Endodermal cell (in vitro differentiated cells): ENCODE measurements around the gene SENP2. TPM values are rescaled to one million over a fixed set of nuclear protein-coding genes. Genes with fewer than 3 reads are reported as not detected.
"Not testable (repeated sequence)": the region's sequence is repeated elsewhere in the genome, so short reads cannot be mapped to it uniquely, and the experiment has no call there.

ENCODE experiments used
- DNase-seq: peaks from one replicate; pipeline ENCODE4 v3.0.0-alpha.2; 2017
- H3K27ac ChIP-seq: 2 replicates; pipeline ENCODE4 v1.5.1; 2013; ENCODE audit warnings: mild to moderate bottlenecking, low read depth, low read length, moderate library complexity
- H3K27me3 ChIP-seq: 2 replicates; pipeline ENCODE4 v1.6.1; 2013; ENCODE audit warnings: mild to moderate bottlenecking, low read length, moderate library complexity; ENCODE audit not compliant: insufficient read depth, control insufficient read depth, poor library complexity, severe bottlenecking
- H3K36me3 ChIP-seq: 2 replicates; pipeline ENCODE4 v1.7.0; 2013; ENCODE audit warnings: mild to moderate bottlenecking, low read length, moderate library complexity; ENCODE audit not compliant: control insufficient read depth, insufficient read depth
- H3K4me1 ChIP-seq: one replicate; pipeline ENCODE4 v1.7.0; 2013; ENCODE audit warnings: low read length; ENCODE audit not compliant: control insufficient read depth, insufficient read depth
- H3K4me3 ChIP-seq: 2 replicates; pipeline ENCODE4 v1.5.1; 2013; ENCODE audit warnings: mild to moderate bottlenecking, low read length, moderate library complexity
- H3K9ac ChIP-seq: 2 replicates; pipeline ENCODE4 v1.6.1; 2013; ENCODE audit warnings: mild to moderate bottlenecking, low read length, moderate library complexity; ENCODE audit not compliant: poor library complexity, severe bottlenecking; ENCODE audit errors: extremely low read depth
- H3K9me3 ChIP-seq: 2 replicates; pipeline ENCODE4 v1.6.1; 2013; ENCODE audit warnings: mild to moderate bottlenecking, low read length, moderate library complexity; ENCODE audit not compliant: control insufficient read depth
- H3K27ac Mint-ChIP-seq: 2 replicates; pipeline ENCODE4 v1.8.0; 2020; ENCODE audit warnings: mixed read lengths
- H3K27me3 Mint-ChIP-seq: 2 replicates; pipeline ENCODE4 v1.8.0; 2021; ENCODE audit warnings: mild to moderate bottlenecking, mixed read lengths; ENCODE audit not compliant: insufficient read depth
- H3K36me3 Mint-ChIP-seq: 2 replicates; pipeline ENCODE4 v1.8.0; 2020; ENCODE audit warnings: low read depth, mixed read lengths
- H3K4me1 Mint-ChIP-seq: 2 replicates; pipeline ENCODE4 v1.8.0; 2020; ENCODE audit warnings: mixed read lengths
- H3K4me3 Mint-ChIP-seq: 2 replicates; pipeline ENCODE4 v1.8.0; 2020; ENCODE audit warnings: mild to moderate bottlenecking, moderate library complexity, mixed read lengths
- H3K9me3 Mint-ChIP-seq: 2 replicates; pipeline ENCODE4 v1.8.0; 2020; ENCODE audit warnings: mild to moderate bottlenecking, mixed read lengths
- CTCF ChIP-seq: fragments of 200-600 bp; sonication (generic); conservative IDR thresholded peaks from 2 replicates; pipeline ENCODE4 v1.5.0; 2021; ENCODE audit warnings: antibody characterized with exemption, mild to moderate bottlenecking
- WGBS, 2 experiments: methylation state at CpG; one replicate each; pipeline versions ENCODE4 v1.1.5 to v1.1.7; 2013; ENCODE audit warnings: missing lambda C conversion rate in 2 of 2, mixed read lengths in 1 of 2; ENCODE audit not compliant: insufficient coverage in 1 of 2, insufficient read length in 1 of 2; 5-methylcytosine and 5-hydroxymethylcytosine counted together
- total RNA-seq, 2 donors: library from RNA; stranded (reverse); fragmentation: NEBNext Ultra II Directional in 1 of 2; extraction: Animal tissue kit (Norgen Biotek cat#: 25700) in 1 of 2; gene quantifications; 2 replicates in 1 of 2; 3 replicates in 1 of 2; pipeline ENCODE4 v1.2.1, GENCODE V29; 2021

SENP2 gene
- total RNA-seq, 2 donors from 2014 or later: 44.6 to 46.4 TPM

GRCh38 chr3:185640308-185640707 is 54.2 kb downstream of the SENP2 start:
- no peaks in the 10 kb centered on the region for H3K4me1 Mint-ChIP-seq

GRCh38 chr3:185645191-185645590 is 59.1 kb downstream of the SENP2 start:
- H3K4me3 Mint-ChIP-seq, H3K27me3 ChIP-seq, H3K9me3 ChIP-seq, H3K27me3 Mint-ChIP-seq, H3K27ac ChIP-seq, H3K4me1 ChIP-seq, DNase-seq, H3K4me3 ChIP-seq, H3K9me3 Mint-ChIP-seq, H3K9ac ChIP-seq: not testable (repeated sequence)
- Mint-ChIP-seq H3K36me3 (peaks cover 59% of the 10 kb centered on the region), H3K4me1 (peaks cover 16% of the 10 kb centered on the region), H3K27ac (peak overlapping the region; percentile 72)
- peaks cover 61% of the 10 kb centered on the region for H3K36me3 ChIP-seq
- WGBS, 2 experiments: 89 to 90% methylated on average over 9 to 17 of the region's 17 CpGs

More at GRCh38 chr3:185640308-185640707, 54.2 kb downstream of the SENP2 start:
- WGBS, 2 experiments: 86 to 94% methylated on average over 2 of the region's 2 CpGs
- Histone ChIP-seq H3K27me3 (no peaks in the 10 kb centered on the region), H3K4me1 (no peaks in the 10 kb centered on the region), H3K27ac (peak overlapping the region; percentile 50), H3K9me3 (no peaks in the 10 kb centered on the region), H3K4me3 (no peak overlapping the region), H3K9ac (no peak overlapping the region), H3K36me3 (peaks cover 19% of the 10 kb centered on the region)
- no peaks in the 10 kb centered on the region for H3K9me3 Mint-ChIP-seq
- DNase-seq: no peak
- H3K27me3 Mint-ChIP-seq: no peaks in the 10 kb centered on the region
- H3K27ac Mint-ChIP-seq: no peak overlapping the region
- no peak overlapping the region for H3K4me3 Mint-ChIP-seq
- H3K36me3 Mint-ChIP-seq: peaks cover 19% of the 10 kb centered on the region
- no peak for TF ChIP-seq CTCF

- Histone ChIP-seq H3K27ac (peak overlapping the region; percentile 61), H3K36me3 (peaks cover 66% of the 10 kb centered on the region), H3K9me3 (no peaks in the 10 kb centered on the region), H3K4me3 (no peak overlapping the region), H3K9ac (no peak overlapping the region), H3K27me3 (no peaks in the 10 kb centered on the region), H3K4me1 (peaks cover 8% of the 10 kb centered on the region)
- no peaks in the 10 kb centered on the region for H3K27me3 Mint-ChIP-seq
- TF ChIP-seq CTCF: no peak
- no peak overlapping the region for H3K4me3 Mint-ChIP-seq
- peak overlapping the region; percentile 79 for H3K27ac Mint-ChIP-seq
- WGBS, 2 experiments: 89 to 97% methylated on average over 4 to 16 of the region's 16 CpGs
- H3K36me3 Mint-ChIP-seq: peaks cover 63% of the 10 kb centered on the region
- DNase-seq: peak; percentile 79
- H3K9me3 Mint-ChIP-seq: no peaks in the 10 kb centered on the region
- H3K4me1 Mint-ChIP-seq: peaks cover 16% of the 10 kb centered on the region
Observed at GRCh38 chr3:185645596-185646381, 59.7 kb downstream of the SENP2 start.
